CD14-positive monocyte (primary cell): ENCODE measurements around the gene GALNT1. TPM values are rescaled to one million over a fixed set of nuclear protein-coding genes. Genes with fewer than 3 reads are reported as not detected.

Experiments used
- DNase-seq, 3 donors: peaks; one replicate each; pipeline ENCODE4 v3.0.0-alpha.2; 2011 to 2022
- H2AFZ ChIP-seq: 2 replicates; pipeline ENCODE4 v1.6.0; 2012; ENCODE audit warnings: mild to moderate bottlenecking, low read depth, low read length, inconsistent platforms; ENCODE audit not compliant: insufficient read depth, poor library complexity, severe bottlenecking
- H3K27ac ChIP-seq, 2 donors: 1 replicate in 1 of 2; 2 replicates in 1 of 2; pipeline ENCODE4 v1.5.1; 2012 to 2013; ENCODE audit warnings: low read length in 2 of 2, control low read depth in 1 of 2, inconsistent platforms in 1 of 2, low read depth in 1 of 2, mild to moderate bottlenecking in 1 of 2
- H3K27me3 ChIP-seq, 2 donors: one replicate each; pipeline versions ENCODE4 v1.6.0 to v1.6.1; 2011 to 2013; ENCODE audit warnings: low read length in 2 of 2; ENCODE audit not compliant: control insufficient read depth in 2 of 2, insufficient read depth in 2 of 2
- H3K36me3 ChIP-seq, 2 donors: replicated peaks in 1 of 2; 1 replicate in 1 of 2; 2 replicates in 1 of 2; pipeline versions ENCODE4 v1.5.1 to v1.6.1; 2012 to 2013; ENCODE audit warnings: low read length in 2 of 2, control low read depth in 1 of 2, inconsistent platforms in 1 of 2, mild to moderate bottlenecking in 1 of 2; ENCODE audit not compliant: insufficient read depth in 2 of 2, control insufficient read depth in 1 of 2
- H3K4me1 ChIP-seq, 2 donors: 1 replicate in 1 of 2; 2 replicates in 1 of 2; pipeline versions ENCODE4 v1.5.1 to v1.6.1; 2012 to 2013; ENCODE audit warnings: low read length in 2 of 2, control low read depth in 1 of 2, inconsistent platforms in 1 of 2, mild to moderate bottlenecking in 1 of 2, moderate library complexity in 1 of 2; ENCODE audit not compliant: insufficient read depth in 2 of 2, control insufficient read depth in 1 of 2
- H3K4me2 ChIP-seq: replicated peaks from 2 replicates; pipeline ENCODE3; 2012; ENCODE audit warnings: low read length, moderate library complexity, mild to moderate bottlenecking; ENCODE audit not compliant: poor library complexity, severe bottlenecking; ENCODE audit errors: extremely low read depth
- H3K4me3 ChIP-seq, 3 experiments: fragments of 200-600 bp in 1 of 3; sonication (generic) in 1 of 3; replicated peaks in 1 of 3; 1 replicate in 2 of 3; 2 replicates in 1 of 3; pipeline ENCODE4 v1.5.1; 2011 to 2013; ENCODE audit warnings: low read length in 3 of 3, mild to moderate bottlenecking in 3 of 3, control low read depth in 2 of 3, low read depth in 2 of 3, inconsistent platforms in 1 of 3, moderate library complexity in 1 of 3
- H3K79me2 ChIP-seq: 2 replicates; pipeline ENCODE4 v1.6.0; 2012; ENCODE audit warnings: mild to moderate bottlenecking, control low read depth, inconsistent platforms, low read length, moderate library complexity; ENCODE audit not compliant: insufficient read depth
- H3K9ac ChIP-seq: 2 replicates; pipeline ENCODE4 v1.6.0; 2017; ENCODE audit warnings: low read length, mild to moderate bottlenecking; ENCODE audit not compliant: insufficient read depth, poor library complexity, severe bottlenecking
- H3K9me3 ChIP-seq, 2 donors: replicated peaks in 1 of 2; 1 replicate in 1 of 2; 2 replicates in 1 of 2; pipeline versions ENCODE4 v1.5.1 to v1.6.1; 2012 to 2013; ENCODE audit warnings: low read length in 2 of 2, control low read depth in 1 of 2; ENCODE audit not compliant: control insufficient read depth in 1 of 2, insufficient read depth in 1 of 2
- H4K20me1 ChIP-seq: 2 replicates; pipeline ENCODE4 v1.6.0; 2012; ENCODE audit warnings: mild to moderate bottlenecking, low read length, control low read depth, moderate library complexity; ENCODE audit not compliant: insufficient read depth
- H3K27ac Mint-ChIP-seq, 7 donors: one replicate each; pipeline ENCODE4 v1.8.0; 2020; ENCODE audit warnings: mild to moderate bottlenecking in 7 of 7, mixed read lengths in 7 of 7, moderate library complexity in 6 of 7, inconsistent platforms in 2 of 7
- H3K27me3 Mint-ChIP-seq, 3 donors: one replicate each; pipeline ENCODE4 v1.8.0; 2021 to 2022; ENCODE audit warnings: low read depth in 3 of 3, mild to moderate bottlenecking in 3 of 3, mixed read lengths in 3 of 3, moderate library complexity in 3 of 3, inconsistent platforms in 1 of 3
- H3K36me3 Mint-ChIP-seq, 2 donors: one replicate each; pipeline ENCODE4 v1.8.0; 2020; ENCODE audit warnings: mixed read lengths in 2 of 2, inconsistent platforms in 1 of 2, mild to moderate bottlenecking in 1 of 2
- H3K4me1 Mint-ChIP-seq: one replicate; pipeline ENCODE4 v1.8.0; 2020; ENCODE audit warnings: mild to moderate bottlenecking, mixed read lengths
- H3K4me3 Mint-ChIP-seq, 2 donors: one replicate each; pipeline ENCODE4 v1.8.0; 2020; ENCODE audit warnings: mild to moderate bottlenecking in 2 of 2, mixed read lengths in 2 of 2, moderate library complexity in 1 of 2
- H3K9me3 Mint-ChIP-seq, 7 donors: one replicate each; pipeline ENCODE4 v1.8.0; 2020 to 2022; ENCODE audit warnings: mixed read lengths in 7 of 7, mild to moderate bottlenecking in 6 of 7, moderate library complexity in 6 of 7, inconsistent platforms in 2 of 7
- CTCF ChIP-seq: fragments of 200-600 bp; IDR thresholded peaks from one replicate; pipeline ENCODE4 v1.8.0; 2022; ENCODE audit warnings: antibody characterized with exemption, mild to moderate bottlenecking
- WGBS: methylation state at CpG from one replicate; pipeline ENCODE4 v1.1.5; 2013; ENCODE audit warnings: missing lambda C conversion rate; ENCODE audit not compliant: insufficient coverage; 5-methylcytosine and 5-hydroxymethylcytosine counted together
- intact Hi-C, 2 donors: fragments of 100-400 bp; cut with micrococcal nuclease; formaldehyde crosslinking; loops; one replicate each; pipeline versions ENCODE4 v1.15.0 to v1.15.1; 2023
- polyA plus RNA-seq, 3 donors: library from polyadenylated mRNA; depleted of rRNA in 1 of 3; unstranded in 2 of 3; stranded (reverse) in 1 of 3; fragments of 300-500 nt in 2 of 3; fragments of >200 nt in 1 of 3; fragmentation: Illumina TruSeq in 2 of 3; gene quantifications; 1 replicate in 2 of 3; 2 replicates in 1 of 3; pipeline ENCODE4 v1.2.3, GENCODE V29; 2012 to 2021

Gene GALNT1
- polyA plus RNA-seq, 3 donors: 16.8 to 58.5 (median 22.9) TPM

DNA sequence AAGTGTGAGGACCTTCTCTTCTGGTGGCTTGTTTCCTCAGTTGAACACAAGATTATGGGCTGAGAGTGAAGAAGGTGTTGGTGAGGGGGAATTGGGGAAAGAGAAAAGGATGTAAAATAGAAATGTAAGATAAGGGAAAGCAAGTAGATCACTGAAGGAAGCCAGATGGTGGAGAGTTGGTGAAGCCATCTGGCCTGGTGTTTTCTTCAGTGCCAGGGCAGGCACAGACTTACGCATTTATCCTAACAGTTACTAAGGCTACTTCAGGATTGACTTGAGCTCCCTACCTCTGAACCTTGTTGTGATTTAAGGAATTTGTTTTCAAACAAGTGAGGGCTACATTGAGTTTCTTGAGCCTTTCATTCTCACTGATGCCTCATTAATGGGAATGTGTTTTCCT, 113.8 kb downstream of the GALNT1 start:
- H3K27me3 ChIP-seq: no peaks in the 10 kb centered on the region
- no peak overlapping the region for H3K4me2 ChIP-seq
- H3K36me3 Mint-ChIP-seq: peaks cover 23 to 33% of the 10 kb centered on the region in 2 donors
- H3K4me3 ChIP-seq: no peak overlapping the region
- H3K4me3 Mint-ChIP-seq: no peak overlapping the region
- H3K36me3 ChIP-seq: peaks cover 15 to 78% of the 10 kb centered on the region in 2 donors
- intact Hi-C loops: no loop called here
- H3K27ac Mint-ChIP-seq: no peak overlapping the region
- DNase-seq: no peak
- H4K20me1 ChIP-seq: no peaks in the 10 kb centered on the region
- no peak for TF ChIP-seq CTCF
- H3K4me1 ChIP-seq: no peaks in the 10 kb centered on the region
- no peaks in the 10 kb centered on the region for H3K4me1 Mint-ChIP-seq
- H3K9ac ChIP-seq: no peak overlapping the region
- no peaks in the 10 kb centered on the region for H3K9me3 ChIP-seq
- no peaks in the 10 kb centered on the region for H3K9me3 Mint-ChIP-seq
- no peaks in the 10 kb centered on the region for H3K79me2 ChIP-seq
- WGBS: no CpG with 5 or more reads among the region's 1 CpG
- no peaks in the 10 kb centered on the region for H3K27me3 Mint-ChIP-seq
- no peak overlapping the region for H2AFZ ChIP-seq
- no peak overlapping the region for H3K27ac ChIP-seq

GRCh38 chr18:35695803-35696202, 114.3 kb downstream of the GALNT1 start:
- H3K4me3 ChIP-seq: no peak overlapping the region
- H3K4me2 ChIP-seq: no peak overlapping the region
- no peak overlapping the region for H3K4me3 Mint-ChIP-seq
- H3K36me3 ChIP-seq: peaks cover 15 to 77% of the 10 kb centered on the region in 2 donors
- no peaks in the 10 kb centered on the region for H3K79me2 ChIP-seq
- no peaks in the 10 kb centered on the region for H3K27me3 ChIP-seq
- no peak overlapping the region for H3K9ac ChIP-seq
- H4K20me1 ChIP-seq: no peaks in the 10 kb centered on the region
- TF ChIP-seq CTCF: no peak
- no peaks in the 10 kb centered on the region for H3K4me1 ChIP-seq
- H3K27ac Mint-ChIP-seq: no peak overlapping the region
- H3K27ac ChIP-seq: no peak overlapping the region
- H3K9me3 ChIP-seq: no peaks in the 10 kb centered on the region
- peaks cover 19 to 34% of the 10 kb centered on the region in 2 donors for H3K36me3 Mint-ChIP-seq
- intact Hi-C loops: no loop called here
- H3K9me3 Mint-ChIP-seq: no peaks in the 10 kb centered on the region
- WGBS: 86% methylated on average over 8 of the region's 8 CpGs
- H3K27me3 Mint-ChIP-seq: no peaks in the 10 kb centered on the region
- H3K4me1 Mint-ChIP-seq: no peaks in the 10 kb centered on the region
- H2AFZ ChIP-seq: no peak overlapping the region
- no peak for DNase-seq
